Endodermal cell (in vitro differentiated cells): Measurements from ENCODE around the gene ASAP2. TPM values are rescaled to one million over a fixed set of nuclear protein-coding genes. Genes with fewer than 3 reads are reported as not detected.

Experiments
- DNase-seq: peaks from one replicate; pipeline ENCODE4 v3.0.0-alpha.2; 2017
- H3K27ac ChIP-seq: 2 replicates; pipeline ENCODE4 v1.5.1; 2013; ENCODE audit warnings: mild to moderate bottlenecking, low read depth, low read length, moderate library complexity
- H3K27me3 ChIP-seq: 2 replicates; pipeline ENCODE4 v1.6.1; 2013; ENCODE audit warnings: mild to moderate bottlenecking, low read length, moderate library complexity; ENCODE audit not compliant: insufficient read depth, control insufficient read depth, poor library complexity, severe bottlenecking
- H3K36me3 ChIP-seq: 2 replicates; pipeline ENCODE4 v1.7.0; 2013; ENCODE audit warnings: mild to moderate bottlenecking, low read length, moderate library complexity; ENCODE audit not compliant: control insufficient read depth, insufficient read depth
- H3K4me1 ChIP-seq: one replicate; pipeline ENCODE4 v1.7.0; 2013; ENCODE audit warnings: low read length; ENCODE audit not compliant: control insufficient read depth, insufficient read depth
- H3K4me3 ChIP-seq: 2 replicates; pipeline ENCODE4 v1.5.1; 2013; ENCODE audit warnings: mild to moderate bottlenecking, low read length, moderate library complexity
- H3K9ac ChIP-seq: 2 replicates; pipeline ENCODE4 v1.6.1; 2013; ENCODE audit warnings: mild to moderate bottlenecking, low read length, moderate library complexity; ENCODE audit not compliant: poor library complexity, severe bottlenecking; ENCODE audit errors: extremely low read depth
- H3K9me3 ChIP-seq: 2 replicates; pipeline ENCODE4 v1.6.1; 2013; ENCODE audit warnings: mild to moderate bottlenecking, low read length, moderate library complexity; ENCODE audit not compliant: control insufficient read depth
- H3K27ac Mint-ChIP-seq: 2 replicates; pipeline ENCODE4 v1.8.0; 2020; ENCODE audit warnings: mixed read lengths
- H3K27me3 Mint-ChIP-seq: 2 replicates; pipeline ENCODE4 v1.8.0; 2021; ENCODE audit warnings: mild to moderate bottlenecking, mixed read lengths; ENCODE audit not compliant: insufficient read depth
- H3K36me3 Mint-ChIP-seq: 2 replicates; pipeline ENCODE4 v1.8.0; 2020; ENCODE audit warnings: low read depth, mixed read lengths
- H3K4me1 Mint-ChIP-seq: 2 replicates; pipeline ENCODE4 v1.8.0; 2020; ENCODE audit warnings: mixed read lengths
- H3K4me3 Mint-ChIP-seq: 2 replicates; pipeline ENCODE4 v1.8.0; 2020; ENCODE audit warnings: mild to moderate bottlenecking, moderate library complexity, mixed read lengths
- H3K9me3 Mint-ChIP-seq: 2 replicates; pipeline ENCODE4 v1.8.0; 2020; ENCODE audit warnings: mild to moderate bottlenecking, mixed read lengths
- CTCF ChIP-seq: fragments of 200-600 bp; sonication (generic); conservative IDR thresholded peaks from 2 replicates; pipeline ENCODE4 v1.5.0; 2021; ENCODE audit warnings: antibody characterized with exemption, mild to moderate bottlenecking
- WGBS, 2 experiments: methylation state at CpG; one replicate each; pipeline versions ENCODE4 v1.1.5 to v1.1.7; 2013; ENCODE audit warnings: missing lambda C conversion rate in 2 of 2, mixed read lengths in 1 of 2; ENCODE audit not compliant: insufficient coverage in 1 of 2, insufficient read length in 1 of 2; 5-methylcytosine and 5-hydroxymethylcytosine counted together
- total RNA-seq, 2 donors: library from RNA; stranded (reverse); fragmentation: NEBNext Ultra II Directional in 1 of 2; extraction: Animal tissue kit (Norgen Biotek cat#: 25700) in 1 of 2; gene quantifications; 2 replicates in 1 of 2; 3 replicates in 1 of 2; pipeline ENCODE4 v1.2.1, GENCODE V29; 2021

Gene ASAP2
- total RNA-seq, 2 donors from 2014 or later = 11.8 to 20.4 TPM

GRCh38 chr2:9430316-9431293 is 224.0 kb downstream of the ASAP2 start:
- Histone ChIP-seq H3K27ac (no peak overlapping the region), H3K4me3 (no peak overlapping the region), H3K9me3 (no peaks in the 10 kb centered on the region), H3K36me3 (peaks cover 65% of the 10 kb centered on the region), H3K9ac (no peak overlapping the region), H3K4me1 (no peaks in the 10 kb centered on the region), H3K27me3 (no peaks in the 10 kb centered on the region)
- TF ChIP-seq CTCF = no peak
- H3K4me1 Mint-ChIP-seq = no peaks in the 10 kb centered on the region
- no peak overlapping the region for H3K4me3 Mint-ChIP-seq
- WGBS, 2 experiments = 95% methylated on average over 2 of the region's 2 CpGs; no CpG with 5 or more reads in 1 of the 2 experiments
- H3K27me3 Mint-ChIP-seq = no peaks in the 10 kb centered on the region
- H3K27ac Mint-ChIP-seq = no peak overlapping the region
- H3K9me3 Mint-ChIP-seq = no peaks in the 10 kb centered on the region
- H3K36me3 Mint-ChIP-seq = peaks cover 55% of the 10 kb centered on the region
- no peak for DNase-seq

GRCh38 chr2:9434489-9434888 is 227.9 kb downstream of the ASAP2 start:
- H3K4me1 ChIP-seq = no peaks in the 10 kb centered on the region
- no peak for DNase-seq
- Mint-ChIP-seq H3K9me3 (no peaks in the 10 kb centered on the region), H3K27ac (no peak overlapping the region), H3K27me3 (no peaks in the 10 kb centered on the region), H3K4me1 (no peaks in the 10 kb centered on the region), H3K4me3 (no peak overlapping the region), H3K36me3 (peaks cover 79% of the 10 kb centered on the region)
- no peaks in the 10 kb centered on the region for H3K9me3 ChIP-seq
- H3K27ac ChIP-seq = no peak overlapping the region
- H3K27me3 ChIP-seq = no peaks in the 10 kb centered on the region
- no peak overlapping the region for H3K4me3 ChIP-seq
- no peak for TF ChIP-seq CTCF
- H3K9ac ChIP-seq = no peak overlapping the region
- peaks cover 84% of the 10 kb centered on the region for H3K36me3 ChIP-seq
- WGBS, 2 experiments = 93 to 100% methylated on average over 2 of the region's 2 CpGs

- no peak overlapping the region for H3K4me3 ChIP-seq
- Mint-ChIP-seq H3K4me3 (no peak overlapping the region), H3K4me1 (no peaks in the 10 kb centered on the region), H3K27me3 (no peaks in the 10 kb centered on the region), H3K36me3 (peaks cover 75% of the 10 kb centered on the region), H3K27ac (no peak overlapping the region), H3K9me3 (no peaks in the 10 kb centered on the region)
- 100% methylated on average over 1 of the region's 1 CpG; no CpG with 5 or more reads in 1 of the 2 experiments for WGBS, 2 experiments
- H3K36me3 ChIP-seq = peaks cover 78% of the 10 kb centered on the region
- no peaks in the 10 kb centered on the region for H3K9me3 ChIP-seq
- H3K4me1 ChIP-seq = no peaks in the 10 kb centered on the region
- H3K27ac ChIP-seq = no peak overlapping the region
- H3K9ac ChIP-seq = no peak overlapping the region
- TF ChIP-seq CTCF = no peak
- no peak for DNase-seq
- H3K27me3 ChIP-seq = no peaks in the 10 kb centered on the region
Observed at GRCh38 chr2:9439536-9439935, 232.9 kb downstream of the ASAP2 start.
